Measurements from ENCODE around the gene LHFPL5.

DNA sequence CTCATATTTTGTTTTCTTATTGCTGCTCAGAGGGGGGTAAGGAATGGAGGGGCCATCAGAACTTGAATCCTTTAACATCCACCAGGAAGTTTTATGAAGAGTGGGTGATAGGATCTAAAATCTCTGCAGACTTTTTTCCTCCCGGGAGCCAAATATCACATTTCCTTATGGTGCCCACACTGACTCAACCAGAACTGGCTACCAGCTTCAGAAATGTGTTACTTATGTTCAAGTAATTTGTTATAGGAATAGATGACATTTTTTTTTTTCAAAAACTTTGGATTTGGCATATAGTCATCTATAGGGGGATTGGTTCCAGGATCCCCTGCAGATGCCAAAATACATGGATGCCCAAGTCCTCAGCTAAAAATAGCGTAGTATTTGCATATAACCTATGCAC lies 18.4 kb downstream of the LHFPL5 start:
- TF ChIP-seq, protein P1, sequence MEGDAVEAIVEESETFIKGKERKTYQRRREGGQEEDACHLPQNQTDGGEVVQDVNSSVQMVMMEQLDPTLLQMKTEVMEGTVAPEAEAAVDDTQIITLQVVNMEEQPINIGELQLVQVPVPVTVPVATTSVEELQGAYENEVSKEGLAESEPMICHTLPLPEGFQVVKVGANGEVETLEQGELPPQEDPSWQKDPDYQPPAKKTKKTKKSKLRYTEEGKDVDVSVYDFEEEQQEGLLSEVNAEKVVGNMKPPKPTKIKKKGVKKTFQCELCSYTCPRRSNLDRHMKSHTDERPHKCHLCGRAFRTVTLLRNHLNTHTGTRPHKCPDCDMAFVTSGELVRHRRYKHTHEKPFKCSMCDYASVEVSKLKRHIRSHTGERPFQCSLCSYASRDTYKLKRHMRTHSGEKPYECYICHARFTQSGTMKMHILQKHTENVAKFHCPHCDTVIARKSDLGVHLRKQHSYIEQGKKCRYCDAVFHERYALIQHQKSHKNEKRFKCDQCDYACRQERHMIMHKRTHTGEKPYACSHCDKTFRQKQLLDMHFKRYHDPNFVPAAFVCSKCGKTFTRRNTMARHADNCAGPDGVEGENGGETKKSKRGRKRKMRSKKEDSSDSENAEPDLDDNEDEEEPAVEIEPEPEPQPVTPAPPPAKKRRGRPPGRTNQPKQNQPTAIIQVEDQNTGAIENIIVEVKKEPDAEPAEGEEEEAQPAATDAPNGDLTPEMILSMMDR (IDR thresholded peaks at IDR 0.05) = no peak
- TF ChIP-seq POLR2A (IDR thresholded peaks at IDR 0.05) = no peak

Measured in esophagus squamous epithelium (tissue), 4 donors.